Kidney epithelial cell (primary cell): ENCODE measurements around the gene CUEDC2. TPM values are rescaled to one million over a fixed set of nuclear protein-coding genes. Genes with fewer than 3 reads are reported as not detected.

Source experiments
- DNase-seq: peaks from one replicate; pipeline ENCODE4 v3.0.0-alpha.2; 2010; ENCODE audit warnings: low read depth
- H3K27me3 ChIP-seq: 2 replicates; pipeline ENCODE4 v1.6.0; 2011; ENCODE audit warnings: low read length; ENCODE audit not compliant: control insufficient read depth, insufficient read depth
- H3K36me3 ChIP-seq: 2 replicates; pipeline ENCODE4 v1.5.1; 2011; ENCODE audit warnings: low read length; ENCODE audit not compliant: control insufficient read depth, insufficient read depth
- H3K4me3 ChIP-seq: 2 replicates; pipeline ENCODE4 v1.5.1; 2011; ENCODE audit warnings: low read depth, mild to moderate bottlenecking, control low read depth, low read length
- total RNA-seq: library from RNA; depleted of rRNA; stranded (reverse); fragments of >200 nt; gene quantifications from 2 replicates; pipeline ENCODE4 v1.2.3, GENCODE V29; 2015
- TF ChIP-seq, protein P1 (sequence below): IDR thresholded peaks from 2 replicates; pipeline ENCODE4 v1.5.1; 2011; ENCODE audit warnings: mild to moderate bottlenecking, moderate library complexity, low read length, control low read depth, inconsistent platforms; ENCODE audit not compliant: insufficient read depth, poor library complexity, severe bottlenecking

Gene CUEDC2
- total RNA-seq, 1 donor from 2014 or later, result 93.9 TPM

DNA sequence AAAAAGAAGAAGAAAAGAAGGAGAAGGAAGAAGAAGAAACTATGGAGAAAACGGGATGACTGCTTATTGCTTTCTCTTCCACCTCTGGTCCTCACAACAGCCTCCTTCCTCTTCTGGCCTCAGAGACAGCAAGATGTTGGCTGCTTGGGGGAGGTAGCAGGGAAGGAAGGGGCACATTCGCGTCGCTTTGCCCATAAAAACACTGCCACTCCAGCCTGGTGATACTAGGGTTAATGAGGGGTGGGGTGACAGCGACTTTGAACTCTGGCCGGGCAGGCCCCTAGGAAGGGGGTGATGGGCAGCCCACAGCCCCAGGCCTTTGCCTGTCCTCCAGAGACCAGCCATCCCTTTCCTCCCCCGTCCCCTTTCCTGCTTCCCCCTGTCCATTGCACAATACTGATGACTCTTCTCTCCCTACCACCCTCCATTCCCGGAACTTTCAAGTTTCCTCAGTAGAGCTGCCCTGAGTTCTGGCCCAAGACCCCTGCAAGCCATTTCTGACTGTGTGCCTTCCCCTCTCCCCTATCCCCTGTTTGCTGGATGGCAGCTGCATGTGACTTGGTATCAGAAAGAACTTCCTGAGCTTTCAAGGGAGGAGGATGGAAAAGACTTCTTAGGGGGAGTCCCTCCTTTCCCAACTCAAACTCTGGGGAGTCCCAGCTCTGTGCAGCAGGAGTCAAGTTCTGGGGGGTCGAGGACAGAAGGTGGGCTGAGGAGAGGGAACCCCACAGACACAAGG lies 2.2 kb upstream of the CUEDC2 start:
- H3K27me3 ChIP-seq, result no peaks in the 10 kb centered on the region
- H3K4me3 ChIP-seq, result no peak overlapping the region
- TF ChIP-seq, protein P1, sequence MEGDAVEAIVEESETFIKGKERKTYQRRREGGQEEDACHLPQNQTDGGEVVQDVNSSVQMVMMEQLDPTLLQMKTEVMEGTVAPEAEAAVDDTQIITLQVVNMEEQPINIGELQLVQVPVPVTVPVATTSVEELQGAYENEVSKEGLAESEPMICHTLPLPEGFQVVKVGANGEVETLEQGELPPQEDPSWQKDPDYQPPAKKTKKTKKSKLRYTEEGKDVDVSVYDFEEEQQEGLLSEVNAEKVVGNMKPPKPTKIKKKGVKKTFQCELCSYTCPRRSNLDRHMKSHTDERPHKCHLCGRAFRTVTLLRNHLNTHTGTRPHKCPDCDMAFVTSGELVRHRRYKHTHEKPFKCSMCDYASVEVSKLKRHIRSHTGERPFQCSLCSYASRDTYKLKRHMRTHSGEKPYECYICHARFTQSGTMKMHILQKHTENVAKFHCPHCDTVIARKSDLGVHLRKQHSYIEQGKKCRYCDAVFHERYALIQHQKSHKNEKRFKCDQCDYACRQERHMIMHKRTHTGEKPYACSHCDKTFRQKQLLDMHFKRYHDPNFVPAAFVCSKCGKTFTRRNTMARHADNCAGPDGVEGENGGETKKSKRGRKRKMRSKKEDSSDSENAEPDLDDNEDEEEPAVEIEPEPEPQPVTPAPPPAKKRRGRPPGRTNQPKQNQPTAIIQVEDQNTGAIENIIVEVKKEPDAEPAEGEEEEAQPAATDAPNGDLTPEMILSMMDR, result no peak
- no peaks in the 10 kb centered on the region for H3K36me3 ChIP-seq
- DNase-seq, result no peak

DNA sequence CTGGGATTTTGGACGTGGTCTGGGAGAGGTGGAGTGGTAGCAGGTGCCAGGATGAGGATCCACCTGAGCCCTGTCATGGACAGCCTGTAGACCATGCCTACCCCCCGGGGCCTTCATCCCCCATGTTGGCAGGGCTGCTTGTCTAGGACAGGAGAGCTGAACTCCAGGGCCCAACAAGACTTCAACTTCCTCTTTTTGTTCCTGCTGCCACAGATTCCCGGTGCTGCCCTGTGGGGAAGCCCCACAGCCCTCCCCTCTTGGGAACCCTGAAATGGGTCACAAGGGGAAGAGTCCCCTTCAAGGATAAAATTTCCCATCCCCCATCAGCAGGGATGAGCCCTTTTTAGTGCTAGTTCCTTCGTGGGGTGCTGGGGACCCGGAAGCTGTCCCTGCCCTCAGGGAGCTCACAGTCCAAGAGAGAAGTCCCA lies 1.3 kb upstream of the CUEDC2 start:
- DNase-seq, result no peak
- Histone ChIP-seq H3K4me3 (no peak overlapping the region), H3K36me3 (no peaks in the 10 kb centered on the region), H3K27me3 (no peaks in the 10 kb centered on the region)
- TF ChIP-seq, protein P1, result no peak

DNA sequence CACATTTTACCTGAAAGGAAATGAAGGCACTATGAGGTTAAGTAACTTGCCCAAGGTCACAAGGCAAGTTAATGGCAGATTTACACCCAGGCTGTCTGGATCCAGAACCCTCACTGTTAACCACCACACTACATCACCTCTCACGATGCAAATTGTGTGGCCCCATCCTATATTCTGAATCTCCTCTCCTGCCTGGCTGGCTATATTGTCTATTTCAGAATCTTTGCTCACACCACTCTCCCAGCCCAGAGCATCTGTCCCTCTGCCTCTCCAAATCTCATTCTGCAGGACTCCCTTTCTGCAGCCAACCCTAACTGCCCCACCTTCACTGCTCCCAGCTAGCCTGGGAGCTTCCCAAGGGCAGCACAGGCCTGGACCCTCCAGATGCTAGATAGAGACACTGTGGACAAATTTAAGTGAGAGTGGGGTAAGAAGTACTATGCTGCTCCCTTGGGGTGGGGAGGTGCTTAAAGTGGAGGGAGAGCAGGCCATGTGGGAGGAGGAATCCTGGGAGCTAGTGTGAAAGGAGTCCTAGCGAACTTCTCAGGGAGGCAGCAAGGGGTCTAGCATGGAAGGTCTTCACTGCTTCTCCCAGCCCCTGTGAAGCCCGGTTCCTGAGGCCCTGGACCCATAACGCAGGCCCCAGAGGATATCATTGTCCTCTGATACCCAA lies 786 bp downstream of the CUEDC2 start:
- TF ChIP-seq, protein P1, result no peak
- Histone ChIP-seq H3K36me3 (no peaks in the 10 kb centered on the region), H3K27me3 (no peaks in the 10 kb centered on the region), H3K4me3 (peak overlapping the region; percentile 69)
- no peak for DNase-seq

DNA sequence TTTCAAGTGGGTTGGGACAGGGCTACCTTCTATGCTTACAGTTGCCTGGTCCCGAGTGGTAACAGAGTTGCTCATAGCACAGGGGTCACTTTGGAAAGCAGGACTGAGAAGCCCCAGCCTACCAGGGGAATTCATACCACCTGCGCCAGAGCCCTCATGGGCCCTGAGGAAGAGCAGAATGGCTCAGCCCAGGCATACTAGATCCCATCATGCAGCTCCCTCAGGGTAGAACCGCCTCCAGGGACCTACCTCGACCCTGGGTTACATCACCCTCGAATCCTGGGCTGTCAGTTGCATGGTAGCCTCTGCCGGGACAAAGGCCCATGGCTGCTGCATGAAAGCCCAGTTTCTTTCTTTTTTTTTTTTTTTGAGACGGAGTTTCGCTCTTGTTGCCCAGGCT lies 2.9 kb downstream of the CUEDC2 start:
- TF ChIP-seq, protein P1, result no peak
- Histone ChIP-seq H3K36me3 (no peaks in the 10 kb centered on the region), H3K27me3 (no peaks in the 10 kb centered on the region), H3K4me3 (no peak overlapping the region)
- DNase-seq, result no peak

DNA sequence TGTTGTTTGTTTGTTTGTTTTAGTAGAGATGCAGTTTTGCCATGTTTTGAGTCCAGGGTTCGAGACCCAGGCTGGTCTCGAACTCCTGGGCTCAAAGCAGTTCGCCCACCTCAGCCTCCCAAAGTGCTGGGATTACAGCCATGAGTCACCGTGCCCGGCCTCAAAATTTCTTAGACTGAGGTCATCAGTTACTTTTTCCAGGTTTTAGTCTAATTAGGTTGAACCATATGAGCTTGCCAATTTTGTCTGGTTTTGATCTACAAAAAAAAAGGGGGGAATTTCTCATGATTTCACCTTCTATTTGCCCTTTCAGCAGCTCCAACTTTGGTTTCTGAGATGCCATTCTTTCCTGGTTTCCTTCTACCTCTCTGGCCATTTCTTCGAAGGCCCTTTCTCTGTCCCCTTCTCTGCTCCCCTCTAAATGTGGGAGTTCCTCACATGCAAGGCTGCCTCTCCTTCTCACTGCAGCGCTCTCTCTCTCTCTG lies 5.5 kb downstream of the CUEDC2 start:
- no peaks in the 10 kb centered on the region for H3K36me3 ChIP-seq
- TF ChIP-seq, protein P1, result no peak
- DNase-seq, result no peak
- H3K27me3 ChIP-seq, result no peaks in the 10 kb centered on the region
- no peak overlapping the region for H3K4me3 ChIP-seq
